ENCODE data around the gene GNB5. TPM values are rescaled to one million over a fixed set of nuclear protein-coding genes. Genes with fewer than 3 reads are reported as not detected.
A peak's percentile ranks its signal among the peaks of the same experiment; 100 is the strongest.

GNB5 gene
- total RNA-seq, 4 donors from 2014 or later: 0.60 to 12.7 (median 7.8) TPM

GRCh38 chr15:52186651-52187486 lies 4.3 kb downstream of the GNB5 start:
- Histone ChIP-seq H3K27ac (peak overlapping the region in 1 of 4 donors; percentile 23), H3K9me3 (no peaks in the 10 kb centered on the region), H3K4me1 (no peaks in the 10 kb centered on the region), H3K27me3 (no peaks in the 10 kb centered on the region), H3K4me3 (no peak overlapping the region), H3K36me3 (no peaks in the 10 kb centered on the region)
- intact Hi-C loops (cut with DNase I; ENCODE audit: low total_unique reads): no loop called here
- 82 to 88% methylated on average over 5 to 11 of the region's 11 CpGs for WGBS, 2 donors (ENCODE audit: low coverage in 1 of 2)
- no peak for DNase-seq
- in situ Hi-C loops (cut with MboI; ENCODE audit: low pct_ligation_motif_present in 1 of 4, low pct_unique_long_range_greater_than_20kb in 1 of 4, low sequenced_read_pairs in 3 of 4): no loop called here
- TF ChIP-seq POLR2AphosphoS5 (IDR thresholded peaks at IDR 0.05) (no peak), EP300 (IDR thresholded peaks at IDR 0.05; ENCODE audit: low read depth) (no peak), CTCF (IDR thresholded peaks at IDR 0.05) (no peak), POLR2A (IDR thresholded peaks at IDR 0.05) (no peak)

GRCh38 chr15:52185151-52185561 lies 6.0 kb downstream of the GNB5 start:
- TF ChIP-seq POLR2A (IDR thresholded peaks at IDR 0.05) (no peak), EP300 (IDR thresholded peaks at IDR 0.05; ENCODE audit: low read depth) (no peak)
- no peak overlapping the region for H3K27ac ChIP-seq
- in situ Hi-C loops (cut with MboI; ENCODE audit: low pct_ligation_motif_present in 1 of 4, low pct_unique_long_range_greater_than_20kb in 1 of 4, low sequenced_read_pairs in 3 of 4) (no loop called here), intact Hi-C loops (cut with DNase I; ENCODE audit: low total_unique reads) (no loop called here)
- H3K4me1 ChIP-seq: peaks cover 0 to 7% (median 5%) of the 10 kb centered on the region in 4 donors
- peaks cover 3% of the 10 kb centered on the region for H3K27me3 ChIP-seq
- H3K36me3 ChIP-seq: no peaks in the 10 kb centered on the region
- DNase-seq: no peak
- WGBS, 2 donors (ENCODE audit: low coverage in 1 of 2): 88% methylated on average over 7 of the region's 7 CpGs; no CpG with 5 or more reads in 1 of the 2 donors
- no peak overlapping the region for H3K4me3 ChIP-seq
- no peaks in the 10 kb centered on the region for H3K9me3 ChIP-seq

GRCh38 chr15:52184721-52185120 lies 6.5 kb downstream of the GNB5 start:
- H3K36me3 ChIP-seq: no peaks in the 10 kb centered on the region
- intact Hi-C loops (cut with DNase I; ENCODE audit: low total_unique reads) (loop anchor here (5.0 kb wide), 1 partner anchor 212 kb away; the partner anchor contains the start of gene LEO1), in situ Hi-C loops (cut with MboI; ENCODE audit: low pct_ligation_motif_present in 1 of 4, low pct_unique_long_range_greater_than_20kb in 1 of 4, low sequenced_read_pairs in 3 of 4) (no loop called here)
- no peak for DNase-seq
- TF ChIP-seq POLR2AphosphoS5 (IDR thresholded peaks at IDR 0.05) (no peak), EP300 (IDR thresholded peaks at IDR 0.05; ENCODE audit: low read depth) (no peak), CTCF (IDR thresholded peaks at IDR 0.05) (no peak), POLR2A (IDR thresholded peaks at IDR 0.05) (no peak)
- H3K4me1 ChIP-seq: peaks cover 0 to 8% (median 6%) of the 10 kb centered on the region in 4 donors
- no peaks in the 10 kb centered on the region for H3K9me3 ChIP-seq
- peaks cover 3% of the 10 kb centered on the region for H3K27me3 ChIP-seq
- H3K27ac ChIP-seq: no peak overlapping the region
- H3K4me3 ChIP-seq: no peak overlapping the region
- 58 to 69% methylated on average over 4 to 5 of the region's 5 CpGs for WGBS, 2 donors (ENCODE audit: low coverage in 1 of 2)

DNA sequence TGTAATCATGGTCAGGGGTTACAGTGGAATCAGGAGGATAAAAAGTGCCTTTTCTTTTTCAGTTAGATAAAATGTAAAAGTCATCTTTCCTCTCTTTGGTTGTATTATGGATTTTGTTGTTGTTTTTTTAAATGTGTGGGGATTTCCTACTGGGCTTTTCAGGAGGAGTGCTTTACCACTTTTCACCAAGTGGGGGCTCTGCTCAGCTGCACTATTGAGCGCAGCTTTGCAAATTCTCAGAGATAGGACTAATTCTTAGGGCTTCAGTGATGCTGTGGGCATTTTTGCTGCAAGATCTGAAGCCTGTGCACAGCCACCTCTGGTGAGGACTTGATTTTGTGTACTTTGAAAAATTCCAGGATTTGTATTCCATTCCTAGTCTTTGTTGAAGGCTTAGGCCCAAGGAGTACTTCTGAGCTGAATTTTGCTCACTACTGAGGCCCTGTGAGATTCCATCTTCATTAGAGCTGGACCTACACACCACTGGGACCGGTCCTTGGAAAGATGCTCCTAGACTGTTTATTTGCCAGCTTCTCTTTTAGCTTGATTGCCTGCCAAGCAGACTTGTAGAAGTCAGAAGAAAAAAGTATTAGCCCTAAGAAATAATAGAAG lies 7.5 kb downstream of the GNB5 start:
- peak; percentile 19 for DNase-seq
- H3K36me3 ChIP-seq: no peaks in the 10 kb centered on the region
- H3K4me1 ChIP-seq: peaks cover 0 to 13% (median 10%) of the 10 kb centered on the region in 4 donors
- H3K27ac ChIP-seq: no peak overlapping the region
- intact Hi-C loops (cut with DNase I; ENCODE audit: low total_unique reads): loop anchor here (5.0 kb wide), 1 partner anchor 211 kb away; the partner anchor contains the start of gene LEO1
- 50 to 64% methylated on average over 1 to 2 of the region's 2 CpGs for WGBS, 2 donors (ENCODE audit: low coverage in 1 of 2)
- H3K4me3 ChIP-seq: no peak overlapping the region
- in situ Hi-C loops (cut with MboI; ENCODE audit: low pct_ligation_motif_present in 1 of 4, low pct_unique_long_range_greater_than_20kb in 1 of 4, low sequenced_read_pairs in 3 of 4): no loop called here
- H3K9me3 ChIP-seq: no peaks in the 10 kb centered on the region
- peaks cover 3% of the 10 kb centered on the region for H3K27me3 ChIP-seq
- no peak for TF ChIP-seq POLR2A (IDR thresholded peaks at IDR 0.05)
- TF ChIP-seq CTCF (IDR thresholded peaks at IDR 0.05): peak; percentile 29 to 50 (median 43)
